Measurements from ENCODE around the gene TOPORS. TPM values are rescaled to one million over a fixed set of nuclear protein-coding genes. Genes with fewer than 3 reads are reported as not detected.
A peak's percentile ranks its signal among the peaks of the same experiment; 100 is the strongest.
"Not testable (repeated sequence)": the region's sequence is repeated elsewhere in the genome, so short reads cannot be mapped to it uniquely, and the experiment has no call there.

TOPORS gene
- total RNA-seq, 4 donors from 2014 or later, result 16.5 to 28.5 (median 25.5) TPM

GRCh38 chr9:32551276-32552051, 922 bp downstream of the TOPORS start:
- Histone ChIP-seq H3K9me3 (no peaks in the 10 kb centered on the region), H3K4me3 (peak overlapping the region; percentile 87 to 89), H3K4me1 (peaks cover 0 to 36% (median 22%) of the 10 kb centered on the region in 3 donors), H3K27me3 (no peaks in the 10 kb centered on the region), H3K27ac (peak overlapping the region; percentile 91 to 97 (median 94)), H3K36me3 (no peaks in the 10 kb centered on the region)
- no peak for TF ChIP-seq EP300 (IDR thresholded peaks at IDR 0.05)
- no peak for TF ChIP-seq POLR2AphosphoS5 (IDR thresholded peaks at IDR 0.05)
- no peak for TF ChIP-seq CTCF (IDR thresholded peaks at IDR 0.05)
- TF ChIP-seq POLR2A (IDR thresholded peaks at IDR 0.05), result no peak
- ATAC-seq, result peak; percentile 10
- 1% methylated on average over 17 to 26 of the region's 36 CpGs for whole genome bisulfite sequencing, 2 donors (ENCODE audit: low coverage in 1 of 2)

DNA sequence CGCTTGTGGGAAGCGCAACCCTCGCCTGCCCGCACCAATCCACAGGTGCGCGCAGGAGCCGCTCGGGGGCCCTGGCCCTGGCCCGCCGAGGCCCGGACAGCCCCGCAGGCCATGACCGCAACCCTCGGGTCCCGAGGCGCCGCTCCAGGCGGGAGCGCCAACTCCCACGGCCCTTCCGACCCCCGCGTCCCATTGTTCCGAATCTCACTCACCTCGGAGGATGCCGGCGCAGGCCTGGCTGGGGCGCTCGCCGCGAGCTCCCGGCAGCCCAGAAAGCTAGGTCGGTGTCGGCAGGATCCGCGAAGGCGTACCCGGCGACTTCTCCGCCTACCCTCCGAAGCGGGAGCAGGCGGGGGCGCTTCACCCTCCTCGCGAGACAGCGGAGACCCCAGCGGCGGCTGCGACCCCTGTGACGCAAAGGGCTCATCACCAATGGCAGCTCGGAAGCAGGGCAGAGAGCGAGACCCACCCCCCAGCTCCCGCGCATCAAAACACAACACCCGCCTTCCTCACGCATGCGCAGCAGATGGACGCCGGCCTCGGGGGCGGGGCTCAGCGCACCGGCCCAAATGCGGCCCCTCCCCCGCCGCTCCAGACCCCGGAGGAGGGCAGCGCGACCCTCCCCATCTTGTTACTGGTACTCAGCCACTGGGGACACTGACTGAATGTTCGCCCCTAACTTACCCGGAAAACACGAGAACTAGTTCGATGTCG, 1.7 kb downstream of the TOPORS start:
- WGBS, 2 donors (ENCODE audit: low coverage in 1 of 2), result 0% methylated on average over 4 of the region's 75 CpGs; no CpG with 5 or more reads in 1 of the 2 donors
- Histone ChIP-seq H3K27me3 (no peaks in the 10 kb centered on the region), H3K4me3 (peak overlapping the region; percentile 87 to 89), H3K4me1 (peaks cover 0 to 41% (median 22%) of the 10 kb centered on the region in 3 donors), H3K27ac (peak overlapping the region; percentile 91 to 97 (median 94)), H3K9me3 (no peaks in the 10 kb centered on the region), H3K36me3 (no peaks in the 10 kb centered on the region)
- TF ChIP-seq POLR2AphosphoS5 (IDR thresholded peaks at IDR 0.05), result no peak
- peak in 1 of 4 experiments; percentile 30 for TF ChIP-seq CTCF (IDR thresholded peaks at IDR 0.05)
- no peak for TF ChIP-seq EP300 (IDR thresholded peaks at IDR 0.05)
- TF ChIP-seq POLR2A (IDR thresholded peaks at IDR 0.05), result peak; percentile 33 to 40
- ATAC-seq, result peak; percentile 88

DNA sequence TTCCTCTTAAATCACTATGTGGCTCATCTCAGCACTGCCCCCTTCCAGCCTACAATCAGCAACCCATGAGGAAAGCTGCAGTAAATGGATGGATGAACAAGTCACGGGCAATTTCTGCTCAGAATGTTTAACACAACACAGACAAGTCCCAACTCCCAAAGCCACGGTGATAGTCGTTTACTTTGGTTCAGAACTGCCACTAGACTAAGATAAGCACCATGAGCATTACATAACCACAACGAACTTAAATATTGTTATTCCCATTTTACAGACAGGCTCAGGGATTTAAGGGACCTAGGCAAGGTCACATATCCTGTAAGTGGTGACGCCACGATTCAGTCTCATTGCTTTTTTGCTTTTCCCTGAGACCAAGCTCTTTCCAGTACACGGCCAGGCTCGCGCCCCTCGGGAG, 2.2 kb downstream of the TOPORS start:
- peak overlapping the region; percentile 87 to 89 for H3K4me3 ChIP-seq
- TF ChIP-seq CTCF (IDR thresholded peaks at IDR 0.05) (no peak), POLR2A (IDR thresholded peaks at IDR 0.05) (no peak), EP300 (IDR thresholded peaks at IDR 0.05) (no peak), POLR2AphosphoS5 (IDR thresholded peaks at IDR 0.05) (no peak)
- H3K4me1 ChIP-seq, result peaks cover 0 to 47% (median 22%) of the 10 kb centered on the region in 3 donors
- no peak for ATAC-seq
- peak overlapping the region; percentile 91 to 97 (median 94) for H3K27ac ChIP-seq
- H3K9me3 ChIP-seq, result no peaks in the 10 kb centered on the region
- WGBS, 2 donors (ENCODE audit: low coverage in 1 of 2), result 0% methylated on average over 6 of the region's 10 CpGs
- H3K36me3 ChIP-seq, result no peaks in the 10 kb centered on the region
- no peaks in the 10 kb centered on the region for H3K27me3 ChIP-seq

GRCh38 chr9:32548213-32548612, 4.2 kb downstream of the TOPORS start:
- Histone ChIP-seq H3K4me1 (peaks cover 0 to 52% (median 19%) of the 10 kb centered on the region in 3 donors), H3K36me3 (peaks cover 0 to 10% of the 10 kb centered on the region in 2 donors)
- WGBS, 2 donors (ENCODE audit: low coverage in 1 of 2), result 98 to 100% methylated on average over 1 to 8 of the region's 20 CpGs
- H3K9me3 ChIP-seq, H3K4me3 ChIP-seq, ATAC-seq, H3K27me3 ChIP-seq, H3K27ac ChIP-seq: not testable (repeated sequence)

GRCh38 chr9:32545884-32546283, 6.5 kb downstream of the TOPORS start:
- Histone ChIP-seq H3K4me1 (peaks cover 0 to 46% (median 16%) of the 10 kb centered on the region in 3 donors), H3K27ac (no peak overlapping the region), H3K4me3 (no peak overlapping the region), H3K36me3 (peaks cover 0 to 26% of the 10 kb centered on the region in 2 donors), H3K27me3 (no peaks in the 10 kb centered on the region), H3K9me3 (no peaks in the 10 kb centered on the region)
- WGBS, 2 donors (ENCODE audit: low coverage in 1 of 2), result 89 to 100% methylated on average over 1 of the region's 1 CpG
- no peak for ATAC-seq
- TF ChIP-seq EP300 (IDR thresholded peaks at IDR 0.05) (no peak), POLR2AphosphoS5 (IDR thresholded peaks at IDR 0.05) (no peak), CTCF (IDR thresholded peaks at IDR 0.05) (no peak), POLR2A (IDR thresholded peaks at IDR 0.05) (no peak)
